Trophoblast cell (in vitro differentiated cells and primary cell): ENCODE measurements around the gene MEGF11.

ENCODE experiments used
- DNase-seq, 2 donors: peaks; one replicate each; pipeline ENCODE4 v3.0.0-alpha.2; 2016
- H2AFZ ChIP-seq: 2 replicates; pipeline ENCODE4 v1.6.1; 2013; ENCODE audit warnings: low read length, moderate library complexity, mild to moderate bottlenecking; ENCODE audit not compliant: insufficient read depth, poor library complexity
- H2AK5ac ChIP-seq: 2 replicates; pipeline ENCODE4 v1.6.1; 2013; ENCODE audit warnings: mild to moderate bottlenecking, low read length
- H2BK120ac ChIP-seq: 2 replicates; pipeline ENCODE4 v1.6.1; 2013; ENCODE audit warnings: low read length, mild to moderate bottlenecking, moderate library complexity; ENCODE audit not compliant: insufficient read depth, poor library complexity
- H2BK12ac ChIP-seq: 2 replicates; pipeline ENCODE4 v1.6.1; 2013; ENCODE audit warnings: mild to moderate bottlenecking, low read length, moderate library complexity
- H2BK5ac ChIP-seq: 2 replicates; pipeline ENCODE4 v1.6.1; 2013; ENCODE audit warnings: low read length, low read depth, moderate library complexity, mild to moderate bottlenecking; ENCODE audit not compliant: poor library complexity
- H3K14ac ChIP-seq: 2 replicates; pipeline ENCODE4 v1.6.1; 2013; ENCODE audit warnings: mild to moderate bottlenecking, low read length
- H3K18ac ChIP-seq: 2 replicates; pipeline ENCODE4 v1.6.1; 2013; ENCODE audit warnings: mild to moderate bottlenecking, low read length
- H3K23ac ChIP-seq: 2 replicates; pipeline ENCODE4 v1.6.1; 2013; ENCODE audit warnings: low read length
- H3K27ac ChIP-seq: 2 replicates; pipeline ENCODE4 v1.5.1; 2013; ENCODE audit warnings: low read depth, mild to moderate bottlenecking, inconsistent platforms, low read length, moderate library complexity
- H3K27me3 ChIP-seq: 2 replicates; pipeline ENCODE4 v1.6.1; 2013; ENCODE audit warnings: inconsistent platforms, mild to moderate bottlenecking, low read length, moderate library complexity; ENCODE audit not compliant: insufficient read depth
- H3K36me3 ChIP-seq, 2 experiments: 1 replicate in 1 of 2; 2 replicates in 1 of 2; pipeline ENCODE4 v1.6.1; 2013; ENCODE audit warnings: low read length in 2 of 2, mild to moderate bottlenecking in 2 of 2, moderate library complexity in 1 of 2; ENCODE audit not compliant: insufficient read depth in 2 of 2, control insufficient read depth in 1 of 2
- H3K4ac ChIP-seq: 2 replicates; pipeline ENCODE4 v1.6.1; 2013; ENCODE audit warnings: low read depth, mild to moderate bottlenecking, low read length, moderate library complexity
- H3K4me1 ChIP-seq, 2 experiments: 1 replicate in 1 of 2; 2 replicates in 1 of 2; pipeline ENCODE4 v1.6.1; 2013; ENCODE audit warnings: low read length in 2 of 2, mild to moderate bottlenecking in 2 of 2, moderate library complexity in 1 of 2; ENCODE audit not compliant: insufficient read depth in 2 of 2, control insufficient read depth in 1 of 2
- H3K4me2 ChIP-seq: 2 replicates; pipeline ENCODE4 v1.6.1; 2013; ENCODE audit warnings: inconsistent platforms, mild to moderate bottlenecking, low read length, moderate library complexity
- H3K4me3 ChIP-seq: 2 replicates; pipeline ENCODE4 v1.5.1; 2013; ENCODE audit warnings: mild to moderate bottlenecking, low read depth, low read length, inconsistent platforms
- H3K79me1 ChIP-seq: one replicate; pipeline ENCODE4 v1.6.1; 2013; ENCODE audit warnings: low read length
- H3K79me2 ChIP-seq: 2 replicates; pipeline ENCODE4 v1.6.1; 2013; ENCODE audit warnings: low read length, mild to moderate bottlenecking; ENCODE audit not compliant: control insufficient read depth, insufficient read depth, poor library complexity
- H3K9ac ChIP-seq: 2 replicates; pipeline ENCODE4 v1.6.1; 2013; ENCODE audit warnings: mild to moderate bottlenecking, low read length
- H3K9me3 ChIP-seq: 2 replicates; pipeline ENCODE4 v1.6.1; 2013; ENCODE audit warnings: low read depth, mild to moderate bottlenecking, control low read depth, inconsistent platforms, low read length; ENCODE audit not compliant: insufficient read depth
- H4K12ac ChIP-seq: 2 replicates; pipeline ENCODE4 v1.6.1; 2013; ENCODE audit warnings: low read depth, mild to moderate bottlenecking, low read length, moderate library complexity
- H4K8ac ChIP-seq: 2 replicates; pipeline ENCODE4 v1.6.1; 2013; ENCODE audit warnings: low read depth, mild to moderate bottlenecking, low read length, moderate library complexity
- H4K91ac ChIP-seq: one replicate; pipeline ENCODE4 v1.6.1; 2013; ENCODE audit warnings: low read depth, mild to moderate bottlenecking, low read length, moderate library complexity
- WGBS: extraction: QIAGEN DNeasy Blood & Tissue Kit; methylation state at CpG from one replicate; pipeline ENCODE4 v1.1.7; 2013; ENCODE audit warnings: missing lambda C conversion rate; ENCODE audit not compliant: insufficient read length, insufficient coverage; ENCODE audit errors: extremely low coverage; 5-methylcytosine and 5-hydroxymethylcytosine counted together

The MEGF11 gene

DNA sequence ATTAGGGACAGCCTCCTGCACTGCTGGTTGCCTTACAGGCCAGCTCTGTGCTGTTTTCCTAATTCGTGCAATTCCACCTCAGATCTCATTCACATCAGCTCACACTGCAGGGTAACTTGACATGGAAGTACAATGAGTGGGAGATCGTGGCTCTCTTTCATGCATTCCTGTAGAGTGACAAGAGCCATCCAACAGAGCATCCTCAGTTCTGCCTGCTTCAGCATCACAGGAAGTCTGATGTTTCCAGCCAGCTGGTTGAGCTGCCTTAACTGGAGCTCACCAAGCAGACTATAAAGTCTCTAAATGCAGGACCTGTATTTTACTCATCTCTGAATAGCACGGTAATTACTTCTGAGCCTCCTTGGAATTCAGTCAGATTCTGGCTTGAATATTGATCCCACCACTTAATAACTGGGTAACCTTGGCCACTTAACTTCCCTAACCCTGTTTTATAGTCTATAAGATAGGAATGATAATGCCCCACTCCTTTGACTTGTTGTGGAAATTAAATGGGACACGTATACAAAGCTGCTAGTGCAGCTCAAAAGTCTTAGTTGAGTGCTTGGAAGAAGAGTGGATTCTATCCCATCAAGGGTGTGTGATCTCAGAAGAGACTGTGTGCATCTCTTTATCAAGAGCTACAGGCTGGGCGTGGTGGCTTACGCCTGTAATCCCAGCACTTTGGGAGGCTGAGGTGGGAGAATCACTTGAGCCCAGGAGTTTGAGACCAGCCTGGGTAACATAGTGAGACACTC, 38.4 kb upstream of the MEGF11 start:
- Histone ChIP-seq H3K23ac (no peak overlapping the region), H3K4ac (no peak overlapping the region), H2BK5ac (no peak overlapping the region), H4K8ac (no peak overlapping the region), H4K12ac (no peak overlapping the region), H3K9me3 (no peaks in the 10 kb centered on the region), H3K79me1 (peaks cover 7% of the 10 kb centered on the region), H3K14ac (no peak overlapping the region), H3K79me2 (no peaks in the 10 kb centered on the region), H3K9ac (peak overlapping the region; percentile 12), H4K91ac (no peak overlapping the region), H2AK5ac (no peak overlapping the region), H3K27ac (no peak overlapping the region), H2AFZ (no peak overlapping the region), H2BK12ac (no peak overlapping the region), H3K4me2 (no peak overlapping the region), H3K27me3 (no peaks in the 10 kb centered on the region), H3K36me3 (no peaks in the 10 kb centered on the region), H3K4me3 (no peak overlapping the region), H3K18ac (no peak overlapping the region), H2BK120ac (no peak overlapping the region), H3K4me1 (peaks cover 0 to 6% of the 10 kb centered on the region in 2 experiments)
- WGBS: no CpG with 5 or more reads among the region's 6 CpGs
- DNase-seq: no peak

DNA sequence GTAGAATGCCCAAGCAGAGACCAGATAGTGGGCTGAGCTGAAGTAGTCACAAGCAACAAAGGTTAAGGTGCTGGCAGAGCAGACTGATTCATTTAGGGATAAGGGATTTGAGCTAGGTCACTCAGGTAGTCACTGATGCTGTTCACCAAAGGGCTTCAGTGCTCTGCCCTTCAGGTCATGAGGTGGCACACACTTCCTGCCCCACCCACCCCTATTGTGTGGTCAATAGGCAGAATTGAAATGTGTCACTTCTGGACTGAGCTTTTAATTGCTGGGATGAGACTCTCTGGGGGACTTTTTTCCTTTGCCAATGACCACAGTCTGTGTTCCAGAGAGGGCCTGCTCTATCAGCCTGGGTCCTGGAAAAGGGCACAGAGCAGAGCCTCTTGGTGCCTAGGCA, 37.0 kb upstream of the MEGF11 start:
- Histone ChIP-seq H3K23ac (no peak overlapping the region), H4K8ac (no peak overlapping the region), H3K27me3 (no peaks in the 10 kb centered on the region), H2BK12ac (no peak overlapping the region), H2BK120ac (no peak overlapping the region), H3K4ac (no peak overlapping the region), H3K4me1 (peaks cover 0 to 6% of the 10 kb centered on the region in 2 experiments), H3K79me1 (peaks cover 7% of the 10 kb centered on the region), H3K14ac (no peak overlapping the region), H3K9me3 (no peaks in the 10 kb centered on the region), H3K79me2 (no peaks in the 10 kb centered on the region), H2AFZ (no peak overlapping the region), H3K36me3 (no peaks in the 10 kb centered on the region), H2AK5ac (no peak overlapping the region), H2BK5ac (no peak overlapping the region), H4K91ac (no peak overlapping the region), H3K9ac (no peak overlapping the region), H3K27ac (no peak overlapping the region), H3K4me2 (no peak overlapping the region), H4K12ac (no peak overlapping the region), H3K18ac (no peak overlapping the region), H3K4me3 (no peak overlapping the region)
- no peak for DNase-seq

DNA sequence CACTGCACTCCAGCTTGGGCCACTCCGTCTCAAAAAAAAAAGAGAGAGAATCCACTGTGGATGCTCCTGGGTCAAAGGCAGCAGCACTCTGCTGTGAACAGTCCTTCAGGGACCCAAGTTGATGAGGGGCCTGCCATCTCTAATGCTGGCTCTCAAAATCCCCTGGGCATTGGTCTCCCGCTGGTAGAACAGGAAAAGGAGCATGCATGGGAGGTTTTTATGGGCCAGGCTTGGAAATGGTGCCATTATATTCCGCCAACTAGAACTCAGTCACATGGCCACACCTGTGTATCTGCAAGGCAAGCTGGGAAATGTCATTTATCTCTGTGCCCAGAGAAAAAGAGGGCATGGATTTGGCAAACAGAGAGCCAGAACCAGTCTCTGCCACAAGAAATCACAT, 36.5 kb upstream of the MEGF11 start:
- no peaks in the 10 kb centered on the region for H3K27me3 ChIP-seq
- H3K18ac ChIP-seq: no peak overlapping the region
- no peak overlapping the region for H4K12ac ChIP-seq
- no peak overlapping the region for H4K91ac ChIP-seq
- no peak overlapping the region for H2AK5ac ChIP-seq
- H3K79me2 ChIP-seq: no peaks in the 10 kb centered on the region
- no peak overlapping the region for H2BK12ac ChIP-seq
- H2AFZ ChIP-seq: no peak overlapping the region
- H2BK5ac ChIP-seq: no peak overlapping the region
- no peak overlapping the region for H3K4me3 ChIP-seq
- no peak for DNase-seq
- no peak overlapping the region for H3K23ac ChIP-seq
- H3K4me2 ChIP-seq: no peak overlapping the region
- H4K8ac ChIP-seq: no peak overlapping the region
- no peaks in the 10 kb centered on the region for H3K36me3 ChIP-seq
- H3K14ac ChIP-seq: no peak overlapping the region
- no peak overlapping the region for H2BK120ac ChIP-seq
- no peak overlapping the region for H3K27ac ChIP-seq
- H3K79me1 ChIP-seq: peaks cover 7% of the 10 kb centered on the region
- peaks cover 0 to 6% of the 10 kb centered on the region in 2 experiments for H3K4me1 ChIP-seq
- H3K9ac ChIP-seq: no peak overlapping the region
- H3K4ac ChIP-seq: no peak overlapping the region
- no CpG with 5 or more reads among the region's 3 CpGs for WGBS
- H3K9me3 ChIP-seq: no peaks in the 10 kb centered on the region

DNA sequence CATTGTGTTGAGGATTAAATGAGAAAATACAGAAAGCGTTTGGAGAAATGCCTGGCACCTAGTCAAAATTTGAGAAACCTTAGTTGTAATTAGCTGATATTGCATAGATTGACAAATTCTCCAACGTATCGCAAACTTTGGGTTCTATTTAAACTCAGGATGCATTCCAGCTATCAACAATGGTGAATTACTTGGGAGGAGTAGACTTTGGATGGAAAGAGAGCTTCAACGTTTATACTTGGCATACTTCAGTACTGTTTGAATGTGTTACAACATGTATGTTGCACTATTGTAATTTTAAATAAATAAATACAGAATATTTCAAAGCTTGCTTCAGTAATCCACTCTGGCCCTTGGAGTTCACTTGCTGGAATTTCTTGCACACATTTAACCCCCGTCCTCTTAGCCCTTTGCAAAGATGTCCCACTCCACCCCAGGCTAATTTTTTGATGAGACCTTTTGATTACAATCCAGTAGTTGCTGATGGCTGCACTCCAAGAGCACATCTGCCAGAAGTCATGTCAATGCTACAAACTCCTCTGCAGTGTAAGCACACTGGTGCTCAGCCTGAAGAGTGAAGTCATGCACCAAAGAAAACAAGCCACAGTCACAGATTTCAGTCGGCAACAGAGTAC, 35.1 kb upstream of the MEGF11 start:
- Histone ChIP-seq H3K36me3 (no peaks in the 10 kb centered on the region), H3K79me2 (no peaks in the 10 kb centered on the region), H3K4me3 (no peak overlapping the region), H2AK5ac (no peak overlapping the region), H2BK12ac (no peak overlapping the region), H3K27ac (no peak overlapping the region), H4K12ac (no peak overlapping the region), H3K14ac (no peak overlapping the region), H3K9me3 (no peaks in the 10 kb centered on the region), H4K91ac (no peak overlapping the region), H3K4ac (no peak overlapping the region), H2BK120ac (no peak overlapping the region), H4K8ac (no peak overlapping the region), H3K4me1 (no peaks in the 10 kb centered on the region), H3K27me3 (no peaks in the 10 kb centered on the region), H3K79me1 (peaks cover 2% of the 10 kb centered on the region), H3K9ac (no peak overlapping the region), H2AFZ (no peak overlapping the region), H3K23ac (no peak overlapping the region), H2BK5ac (no peak overlapping the region), H3K4me2 (no peak overlapping the region), H3K18ac (no peak overlapping the region)
- WGBS: no CpG with 5 or more reads among the region's 6 CpGs
- no peak for DNase-seq
